Activated gamma-delta T cell (primary cell): ENCODE measurements around the gene LSM7.

Source experiments
- DNase-seq: peaks from one replicate; lab custom pipeline; 2025; lab: John Stamatoyannopoulos, UW

LSM7 gene

DNA sequence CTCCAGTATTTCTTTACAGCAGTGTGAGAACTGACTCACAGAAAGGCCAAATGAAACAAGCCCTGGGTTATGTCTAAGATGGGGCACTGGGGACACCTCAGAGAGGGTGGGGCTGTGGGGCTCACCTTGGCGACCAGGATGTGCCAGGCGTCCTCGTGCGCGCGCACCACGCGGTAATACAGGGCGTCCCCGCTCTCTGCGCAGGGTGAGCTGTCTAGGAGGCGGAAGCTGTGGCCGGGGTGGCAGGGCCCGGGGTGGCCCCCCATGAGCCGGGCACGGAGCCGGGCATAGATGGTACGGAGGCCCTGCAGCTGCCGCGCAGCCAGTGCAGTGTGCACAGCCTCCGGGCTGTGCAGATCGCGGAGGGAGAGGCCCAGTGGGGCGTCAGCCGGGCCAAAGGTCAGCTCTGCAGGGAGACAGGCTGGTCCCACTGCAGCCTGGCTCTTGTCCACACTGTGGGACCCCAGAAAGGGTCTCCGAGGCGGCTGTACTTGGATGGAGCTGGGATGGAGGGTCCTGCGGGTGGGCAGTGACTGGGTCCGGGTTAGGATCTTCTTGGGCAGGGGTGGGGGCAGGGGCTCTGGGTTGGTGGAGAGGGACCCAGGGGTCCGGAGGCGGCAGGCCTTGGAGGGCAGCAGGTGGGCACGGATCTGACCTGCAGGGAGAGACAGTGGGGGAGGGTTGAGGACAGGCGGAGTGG is 49.8 kb downstream of the LSM7 start:
- no peak for DNase-seq

DNA sequence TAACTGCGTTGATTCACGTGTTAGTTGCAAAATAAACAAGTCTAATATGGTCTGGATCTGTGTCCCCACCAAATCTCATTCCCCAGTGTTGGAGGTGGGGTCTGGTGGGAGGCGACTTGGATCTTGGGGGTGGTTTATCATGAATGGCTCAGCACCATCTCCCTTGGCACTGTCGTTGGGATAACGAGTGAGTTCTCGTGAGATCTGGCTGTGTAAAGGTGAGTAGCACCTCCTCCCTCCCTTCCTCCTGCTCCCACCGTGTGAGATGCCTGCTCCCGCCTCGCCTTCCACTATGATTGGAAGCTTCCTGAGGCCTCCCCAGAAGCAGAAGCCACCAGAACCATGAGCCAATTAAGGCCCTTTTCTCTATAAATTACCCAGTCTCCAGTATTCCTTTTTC is 51.2 kb downstream of the LSM7 start:
- no peak for DNase-seq

GRCh38 chr19:2276429-2276986 is 51.9 kb downstream of the LSM7 start:
- DNase-seq: no peak

DNA sequence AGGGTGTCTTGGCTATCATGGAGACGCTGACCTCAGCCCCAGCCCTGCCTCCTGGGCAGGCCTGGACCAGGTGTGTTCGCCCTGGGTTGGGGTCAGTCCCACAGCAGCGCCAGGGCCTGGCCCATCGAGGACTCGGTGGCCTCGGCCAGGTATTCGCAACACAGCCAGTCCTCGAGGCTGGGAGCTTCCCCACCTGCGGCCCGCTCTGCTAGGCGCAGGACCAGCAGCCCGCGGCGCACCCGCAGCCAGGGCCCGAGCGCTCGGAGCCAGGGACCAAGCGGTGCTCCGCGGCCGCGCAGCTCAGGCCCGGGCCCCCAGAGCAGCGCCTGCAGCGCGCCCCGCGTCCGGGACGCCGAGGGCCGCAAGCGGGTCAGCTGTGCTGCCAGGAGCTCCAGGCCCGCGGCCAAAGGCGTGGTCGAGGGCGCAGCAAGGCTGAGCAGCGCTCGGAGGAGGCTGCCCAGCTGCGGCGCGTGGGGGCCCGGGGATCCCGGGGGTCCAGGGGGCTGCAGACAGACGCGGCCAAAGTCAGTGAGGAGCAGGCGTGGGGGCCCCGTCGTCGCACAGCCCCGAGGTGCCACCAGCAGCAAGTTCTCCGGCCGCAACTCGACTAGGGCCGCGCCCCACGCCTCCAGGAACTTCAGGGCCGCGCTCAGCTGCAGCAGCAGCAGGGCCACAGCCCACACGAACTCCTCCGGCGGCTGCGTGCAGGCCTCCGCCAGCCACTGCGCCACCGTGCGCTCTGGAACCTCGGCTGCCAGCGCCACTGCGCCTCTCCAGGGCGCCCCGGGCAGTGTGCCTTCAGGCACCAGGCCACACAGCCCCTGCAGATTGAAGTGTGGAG is 52.6 kb downstream of the LSM7 start:
- DNase-seq: no peak

GRCh38 chr19:2274931-2275535 is 53.4 kb downstream of the LSM7 start:
- no peak for DNase-seq

- no peak for DNase-seq
These were observed 54.1 kb downstream of the LSM7 start for GRCh38 chr19:2274185-2274711.

DNA sequence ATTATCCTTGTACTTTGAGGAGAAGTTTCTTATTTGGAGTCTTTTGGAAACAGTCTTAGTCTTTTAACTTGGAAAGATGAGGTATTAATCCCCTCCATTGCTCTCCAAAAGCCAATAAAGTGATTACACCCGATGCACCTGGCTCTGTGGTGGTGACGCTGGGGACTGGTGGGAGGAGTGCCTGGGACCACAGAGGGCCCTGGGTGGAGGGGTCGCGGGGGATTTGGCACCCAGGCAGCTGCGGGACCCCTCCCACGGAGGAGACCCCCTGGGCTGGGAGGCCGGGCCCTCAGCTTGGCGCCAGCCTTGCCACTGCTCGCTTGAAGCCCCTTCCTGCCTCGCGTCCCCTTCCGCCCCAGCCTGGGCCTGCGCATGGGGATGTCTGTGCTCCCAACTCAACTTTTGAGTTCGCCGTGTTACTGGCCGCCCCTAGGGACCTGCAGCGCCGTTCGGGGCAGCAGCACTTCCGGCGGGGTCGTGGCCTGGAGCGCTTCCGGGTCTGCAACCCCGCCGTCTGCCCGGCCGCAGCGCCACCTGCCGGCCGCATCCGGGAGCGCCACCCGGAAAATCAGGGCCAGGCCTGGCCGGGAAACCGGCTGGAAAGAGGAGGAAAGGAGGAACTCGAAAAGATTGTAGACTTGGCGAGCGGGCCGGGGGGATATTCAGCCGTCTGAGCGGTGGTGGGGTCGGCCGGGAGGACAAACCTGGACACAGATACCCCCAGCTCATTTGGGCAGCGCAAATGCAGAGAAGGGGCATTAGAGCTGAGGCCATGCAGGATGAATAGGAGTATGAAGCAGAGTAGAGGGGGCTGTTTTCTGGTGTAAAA is 54.8 kb downstream of the LSM7 start:
- peak; percentile 76 for DNase-seq
